ENCODE results near the gene DCLK1.

DNA sequence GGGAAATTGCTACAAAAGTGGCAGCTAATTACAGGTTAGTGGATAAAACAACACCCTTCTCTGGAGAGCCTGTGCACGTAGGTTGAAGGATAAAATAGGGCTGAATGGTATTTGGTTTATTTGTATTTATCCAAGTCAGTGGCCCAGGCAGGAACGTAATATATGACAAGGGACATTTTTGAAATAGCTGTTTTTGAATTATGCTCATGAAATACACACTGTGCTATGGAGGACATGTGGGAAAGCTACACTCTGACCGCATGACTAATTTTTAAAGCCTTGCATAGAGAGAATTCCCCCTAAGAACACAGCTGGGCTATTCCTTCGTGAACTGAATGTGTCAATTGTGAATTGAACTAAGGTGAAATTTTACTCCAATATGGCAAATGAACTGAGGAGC, 362.6 kb downstream of the DCLK1 start:
- no peak for TF ChIP-seq POLR2A (IDR thresholded peaks at IDR 0.05)
- TF ChIP-seq, protein P1, sequence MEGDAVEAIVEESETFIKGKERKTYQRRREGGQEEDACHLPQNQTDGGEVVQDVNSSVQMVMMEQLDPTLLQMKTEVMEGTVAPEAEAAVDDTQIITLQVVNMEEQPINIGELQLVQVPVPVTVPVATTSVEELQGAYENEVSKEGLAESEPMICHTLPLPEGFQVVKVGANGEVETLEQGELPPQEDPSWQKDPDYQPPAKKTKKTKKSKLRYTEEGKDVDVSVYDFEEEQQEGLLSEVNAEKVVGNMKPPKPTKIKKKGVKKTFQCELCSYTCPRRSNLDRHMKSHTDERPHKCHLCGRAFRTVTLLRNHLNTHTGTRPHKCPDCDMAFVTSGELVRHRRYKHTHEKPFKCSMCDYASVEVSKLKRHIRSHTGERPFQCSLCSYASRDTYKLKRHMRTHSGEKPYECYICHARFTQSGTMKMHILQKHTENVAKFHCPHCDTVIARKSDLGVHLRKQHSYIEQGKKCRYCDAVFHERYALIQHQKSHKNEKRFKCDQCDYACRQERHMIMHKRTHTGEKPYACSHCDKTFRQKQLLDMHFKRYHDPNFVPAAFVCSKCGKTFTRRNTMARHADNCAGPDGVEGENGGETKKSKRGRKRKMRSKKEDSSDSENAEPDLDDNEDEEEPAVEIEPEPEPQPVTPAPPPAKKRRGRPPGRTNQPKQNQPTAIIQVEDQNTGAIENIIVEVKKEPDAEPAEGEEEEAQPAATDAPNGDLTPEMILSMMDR (IDR thresholded peaks at IDR 0.05): no peak

All from vagina (tissue), 2 donors.